Measurements from ENCODE around the gene DAB1. TPM values are rescaled to one million over a fixed set of nuclear protein-coding genes. Genes with fewer than 3 reads are reported as not detected.

The DAB1 gene
- total RNA-seq, 1 donor from 2014 or later: 19.1 TPM

DNA sequence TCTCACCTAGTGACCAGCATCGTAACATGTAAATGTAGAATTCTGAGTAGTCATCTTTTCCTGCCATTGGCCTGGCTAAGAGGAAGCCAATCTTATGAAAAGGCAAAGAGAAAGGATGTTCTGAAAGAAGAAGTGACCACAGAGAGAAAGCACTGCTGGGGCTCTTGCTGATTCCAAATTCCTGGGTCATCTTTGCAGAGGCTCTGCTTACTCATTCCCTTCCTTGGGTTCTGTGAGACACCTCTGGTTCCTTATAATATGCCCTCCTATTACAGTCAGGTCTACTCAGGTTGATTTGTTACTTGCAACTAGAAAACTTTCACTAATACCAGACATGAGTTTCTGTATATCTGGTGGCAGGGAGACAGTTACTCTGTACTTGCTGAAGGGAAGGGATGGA, 259.3 kb downstream of the DAB1 start:
- Mint-ChIP-seq H3K27me3 (ENCODE audit: unreplicated experiment) (no peaks in the 10 kb centered on the region), H3K4me3 (ENCODE audit: unreplicated experiment) (no peak overlapping the region), H3K27ac (ENCODE audit: unreplicated experiment) (no peak overlapping the region), H3K4me1 (ENCODE audit: unreplicated experiment) (peaks cover 10% of the 10 kb centered on the region), H3K9me3 (ENCODE audit: unreplicated experiment) (no peaks in the 10 kb centered on the region), H3K36me3 (ENCODE audit: low read depth, unreplicated experiment) (no peaks in the 10 kb centered on the region)
- TF ChIP-seq, protein P1, sequence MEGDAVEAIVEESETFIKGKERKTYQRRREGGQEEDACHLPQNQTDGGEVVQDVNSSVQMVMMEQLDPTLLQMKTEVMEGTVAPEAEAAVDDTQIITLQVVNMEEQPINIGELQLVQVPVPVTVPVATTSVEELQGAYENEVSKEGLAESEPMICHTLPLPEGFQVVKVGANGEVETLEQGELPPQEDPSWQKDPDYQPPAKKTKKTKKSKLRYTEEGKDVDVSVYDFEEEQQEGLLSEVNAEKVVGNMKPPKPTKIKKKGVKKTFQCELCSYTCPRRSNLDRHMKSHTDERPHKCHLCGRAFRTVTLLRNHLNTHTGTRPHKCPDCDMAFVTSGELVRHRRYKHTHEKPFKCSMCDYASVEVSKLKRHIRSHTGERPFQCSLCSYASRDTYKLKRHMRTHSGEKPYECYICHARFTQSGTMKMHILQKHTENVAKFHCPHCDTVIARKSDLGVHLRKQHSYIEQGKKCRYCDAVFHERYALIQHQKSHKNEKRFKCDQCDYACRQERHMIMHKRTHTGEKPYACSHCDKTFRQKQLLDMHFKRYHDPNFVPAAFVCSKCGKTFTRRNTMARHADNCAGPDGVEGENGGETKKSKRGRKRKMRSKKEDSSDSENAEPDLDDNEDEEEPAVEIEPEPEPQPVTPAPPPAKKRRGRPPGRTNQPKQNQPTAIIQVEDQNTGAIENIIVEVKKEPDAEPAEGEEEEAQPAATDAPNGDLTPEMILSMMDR (IDR thresholded peaks at IDR 0.05; ENCODE audit: unreplicated experiment): no peak
- DNase-seq (ENCODE audit: low spot score): no peak

DNA sequence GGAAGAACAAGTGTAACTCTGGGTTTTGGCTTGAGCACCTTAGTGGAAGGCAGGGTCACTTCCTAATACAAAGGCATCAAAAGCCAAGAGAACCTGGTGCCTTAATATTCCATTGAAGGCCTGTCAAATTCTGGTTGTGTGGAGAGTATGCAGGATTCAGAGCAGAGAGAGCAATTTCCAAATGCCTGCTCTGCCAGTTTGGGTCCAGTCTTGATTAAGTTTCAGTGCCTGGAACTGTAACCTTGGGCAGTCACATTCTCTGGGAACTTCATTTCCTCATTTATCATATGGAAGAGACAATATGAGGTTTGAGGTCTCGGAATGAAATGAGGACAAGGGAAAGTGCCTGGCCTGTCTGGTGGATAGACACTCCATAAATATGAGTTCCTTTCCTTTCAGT, 260.1 kb downstream of the DAB1 start:
- no peak overlapping the region for H3K4me3 Mint-ChIP-seq (ENCODE audit: unreplicated experiment)
- no peaks in the 10 kb centered on the region for H3K9me3 Mint-ChIP-seq (ENCODE audit: unreplicated experiment)
- no peak for DNase-seq (ENCODE audit: low spot score)
- TF ChIP-seq, protein P1 (IDR thresholded peaks at IDR 0.05; ENCODE audit: unreplicated experiment): no peak
- no peaks in the 10 kb centered on the region for H3K36me3 Mint-ChIP-seq (ENCODE audit: low read depth, unreplicated experiment)
- no peaks in the 10 kb centered on the region for H3K27me3 Mint-ChIP-seq (ENCODE audit: unreplicated experiment)
- H3K27ac Mint-ChIP-seq (ENCODE audit: unreplicated experiment): no peak overlapping the region
- peaks cover 10% of the 10 kb centered on the region for H3K4me1 Mint-ChIP-seq (ENCODE audit: unreplicated experiment)

DNA sequence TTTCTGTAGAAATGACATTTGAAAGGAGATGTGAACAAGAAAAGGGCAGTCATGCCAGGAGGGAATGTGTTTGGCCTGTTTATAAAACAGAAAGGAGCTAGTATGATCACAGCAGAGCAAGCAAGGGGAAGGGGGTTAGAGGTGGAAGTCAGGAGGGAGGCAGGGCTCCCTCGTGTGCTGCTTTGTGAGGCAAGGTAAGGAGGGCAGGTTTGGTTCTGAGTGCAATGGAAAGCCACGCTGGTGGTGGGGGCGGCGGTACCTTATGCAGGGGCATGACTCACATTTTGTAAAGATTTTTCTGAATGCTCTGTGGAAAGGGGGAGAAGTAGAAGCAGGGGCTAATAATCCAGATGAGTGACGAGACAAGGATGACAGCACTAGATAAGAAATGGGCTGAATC, 260.5 kb downstream of the DAB1 start:
- no peaks in the 10 kb centered on the region for H3K36me3 Mint-ChIP-seq (ENCODE audit: low read depth, unreplicated experiment)
- TF ChIP-seq, protein P1 (IDR thresholded peaks at IDR 0.05; ENCODE audit: unreplicated experiment): no peak
- H3K9me3 Mint-ChIP-seq (ENCODE audit: unreplicated experiment): no peaks in the 10 kb centered on the region
- H3K27ac Mint-ChIP-seq (ENCODE audit: unreplicated experiment): peak overlapping the region; percentile 12
- no peak for DNase-seq (ENCODE audit: low spot score)
- peaks cover 10% of the 10 kb centered on the region for H3K4me1 Mint-ChIP-seq (ENCODE audit: unreplicated experiment)
- H3K27me3 Mint-ChIP-seq (ENCODE audit: unreplicated experiment): no peaks in the 10 kb centered on the region
- no peak overlapping the region for H3K4me3 Mint-ChIP-seq (ENCODE audit: unreplicated experiment)

DNA sequence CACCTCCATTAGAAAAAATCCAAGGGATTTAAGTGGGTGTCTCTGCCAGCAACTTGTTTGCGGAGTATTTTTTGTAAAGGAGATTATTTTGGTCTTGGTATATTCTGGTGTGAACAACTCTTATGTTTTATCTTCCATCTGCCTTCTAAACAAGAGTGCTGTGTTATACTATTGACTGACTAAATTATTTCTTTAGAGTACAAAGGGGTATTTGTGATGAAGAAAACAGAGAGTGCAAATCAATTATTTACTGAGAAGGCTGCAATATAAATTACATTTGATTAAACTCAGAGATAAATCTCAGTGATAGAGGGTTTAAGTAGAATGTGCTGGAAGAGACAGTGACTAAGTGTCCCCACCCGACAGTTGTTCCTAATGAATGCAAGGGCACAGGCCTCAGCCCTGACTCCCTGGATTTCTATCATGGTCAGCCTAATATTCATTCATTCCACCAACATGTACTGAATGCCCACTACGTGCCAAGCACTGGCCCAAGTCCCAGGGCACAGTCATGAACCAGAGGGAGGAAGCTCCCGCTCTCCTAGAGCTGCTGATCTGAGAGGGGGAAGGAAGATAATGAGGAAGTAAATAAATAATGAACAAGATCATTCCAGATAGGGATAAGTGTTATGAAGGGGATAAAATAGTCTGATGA, 261.1 kb downstream of the DAB1 start:
- no peak overlapping the region for H3K4me3 Mint-ChIP-seq (ENCODE audit: unreplicated experiment)
- DNase-seq (ENCODE audit: low spot score): no peak
- H3K27me3 Mint-ChIP-seq (ENCODE audit: unreplicated experiment): no peaks in the 10 kb centered on the region
- H3K27ac Mint-ChIP-seq (ENCODE audit: unreplicated experiment): no peak overlapping the region
- TF ChIP-seq, protein P1 (IDR thresholded peaks at IDR 0.05; ENCODE audit: unreplicated experiment): no peak
- H3K36me3 Mint-ChIP-seq (ENCODE audit: low read depth, unreplicated experiment): no peaks in the 10 kb centered on the region
- peaks cover 11% of the 10 kb centered on the region for H3K4me1 Mint-ChIP-seq (ENCODE audit: unreplicated experiment)
- H3K9me3 Mint-ChIP-seq (ENCODE audit: unreplicated experiment): no peaks in the 10 kb centered on the region

DNA sequence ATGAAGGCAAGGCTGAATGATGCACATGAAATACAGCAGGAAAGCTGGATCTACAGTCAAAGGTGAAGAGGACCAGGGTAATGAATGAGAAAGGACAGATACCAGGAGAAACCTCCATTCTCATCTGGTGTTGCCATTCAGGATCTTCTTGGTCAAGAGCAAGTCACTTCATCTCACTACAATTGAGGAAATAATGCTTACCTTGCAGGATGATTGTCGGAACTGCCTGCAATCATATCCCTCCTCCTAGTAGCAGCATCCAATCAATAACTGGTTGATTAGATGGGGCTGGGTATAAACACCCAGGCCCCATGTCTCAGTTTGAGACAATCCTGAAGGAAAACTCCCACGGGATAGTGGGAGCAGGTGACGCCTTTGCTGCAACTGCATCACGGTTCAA, 263.3 kb downstream of the DAB1 start:
- TF ChIP-seq, protein P1 (IDR thresholded peaks at IDR 0.05; ENCODE audit: unreplicated experiment): no peak
- Mint-ChIP-seq H3K27me3 (ENCODE audit: unreplicated experiment) (no peaks in the 10 kb centered on the region), H3K4me3 (ENCODE audit: unreplicated experiment) (no peak overlapping the region), H3K36me3 (ENCODE audit: low read depth, unreplicated experiment) (no peaks in the 10 kb centered on the region), H3K4me1 (ENCODE audit: unreplicated experiment) (peaks cover 13% of the 10 kb centered on the region), H3K27ac (ENCODE audit: unreplicated experiment) (no peak overlapping the region), H3K9me3 (ENCODE audit: unreplicated experiment) (no peaks in the 10 kb centered on the region)
- DNase-seq (ENCODE audit: low spot score): no peak

Data from endothelial cell (in vitro differentiated cells).